Tibial nerve (tissue), 4 donors: ENCODE measurements around the gene EPB41.

Experiments used
- EP300 ChIP-seq, 2 donors: sonication (generic); formaldehyde crosslinking; IDR thresholded peaks; one replicate each; pipeline ENCODE4 v1.6.1; 2017; ENCODE audit warnings: antibody characterized with exemption in 2 of 2, mild to moderate bottlenecking in 1 of 2
- POLR2A ChIP-seq, 2 donors: fragments of 450-650 bp; IDR thresholded peaks; one replicate each; pipeline ENCODE4 v1.6.1; 2017; ENCODE audit warnings: antibody characterized with exemption in 2 of 2, mild to moderate bottlenecking in 2 of 2, moderate library complexity in 2 of 2
- TF ChIP-seq, protein P1 (sequence below), 5 experiments: fragments of 200-600 bp in 3 of 5; fragments of 450-650 bp in 2 of 5; sonication (generic) in 3 of 5; IDR thresholded peaks; one replicate each; pipeline ENCODE4 v1.5.1; 2016 to 2019; ENCODE audit warnings: antibody characterized with exemption in 5 of 5, mild to moderate bottlenecking in 3 of 5, moderate library complexity in 2 of 5

DNA sequence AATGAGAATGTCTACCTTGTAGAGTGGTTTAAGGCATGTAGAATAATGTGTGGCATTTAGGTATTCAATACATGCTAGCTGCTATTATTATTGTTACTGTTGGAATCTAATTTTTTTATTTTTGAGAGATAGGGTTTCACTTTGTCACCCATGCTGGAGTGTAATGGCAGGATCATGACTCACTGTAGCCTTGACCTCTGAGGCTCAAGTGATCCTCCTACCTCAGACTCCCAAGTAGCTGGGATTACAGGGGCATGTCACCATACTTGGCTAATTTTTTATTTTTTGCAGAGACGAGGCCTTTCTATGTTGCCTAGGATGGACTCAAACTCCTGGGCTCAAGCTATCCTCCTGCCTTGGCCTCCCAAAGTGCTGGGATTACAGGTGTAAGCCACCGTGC is 61.9 kb downstream of the EPB41 start:
- TF ChIP-seq POLR2A (IDR thresholded peaks at IDR 0.05) (no peak), EP300 (IDR thresholded peaks at IDR 0.05) (no peak)
- TF ChIP-seq, protein P1, sequence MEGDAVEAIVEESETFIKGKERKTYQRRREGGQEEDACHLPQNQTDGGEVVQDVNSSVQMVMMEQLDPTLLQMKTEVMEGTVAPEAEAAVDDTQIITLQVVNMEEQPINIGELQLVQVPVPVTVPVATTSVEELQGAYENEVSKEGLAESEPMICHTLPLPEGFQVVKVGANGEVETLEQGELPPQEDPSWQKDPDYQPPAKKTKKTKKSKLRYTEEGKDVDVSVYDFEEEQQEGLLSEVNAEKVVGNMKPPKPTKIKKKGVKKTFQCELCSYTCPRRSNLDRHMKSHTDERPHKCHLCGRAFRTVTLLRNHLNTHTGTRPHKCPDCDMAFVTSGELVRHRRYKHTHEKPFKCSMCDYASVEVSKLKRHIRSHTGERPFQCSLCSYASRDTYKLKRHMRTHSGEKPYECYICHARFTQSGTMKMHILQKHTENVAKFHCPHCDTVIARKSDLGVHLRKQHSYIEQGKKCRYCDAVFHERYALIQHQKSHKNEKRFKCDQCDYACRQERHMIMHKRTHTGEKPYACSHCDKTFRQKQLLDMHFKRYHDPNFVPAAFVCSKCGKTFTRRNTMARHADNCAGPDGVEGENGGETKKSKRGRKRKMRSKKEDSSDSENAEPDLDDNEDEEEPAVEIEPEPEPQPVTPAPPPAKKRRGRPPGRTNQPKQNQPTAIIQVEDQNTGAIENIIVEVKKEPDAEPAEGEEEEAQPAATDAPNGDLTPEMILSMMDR (IDR thresholded peaks at IDR 0.05) = no peak
